Measurements from ENCODE around the gene LMO3. TPM values are rescaled to one million over a fixed set of nuclear protein-coding genes. Genes with fewer than 3 reads are reported as not detected.

The LMO3 gene
- total and polyA plus RNA-seq, 2 of the 4 experiments (the other 2 are of a cell fraction): 0.54 to 0.84 TPM

DNA sequence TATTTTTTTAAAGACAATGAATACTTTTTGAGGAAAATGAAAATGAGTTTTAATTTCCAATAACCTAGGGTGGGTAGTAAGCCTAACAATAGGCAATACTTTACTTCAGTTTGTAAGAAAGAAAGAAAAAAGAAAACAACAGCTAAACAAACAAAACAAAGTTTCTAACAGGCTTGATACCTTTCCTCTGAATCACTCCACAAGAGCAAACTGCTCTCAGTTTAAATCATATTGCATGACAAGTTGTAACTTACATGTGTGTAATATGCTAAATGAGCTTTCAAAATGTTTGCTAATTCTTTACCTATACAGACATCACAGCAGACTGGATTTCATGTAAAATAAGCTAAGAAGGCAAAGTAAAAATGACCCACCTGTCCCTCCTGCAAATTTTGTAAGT is 6.7 kb upstream of the LMO3 start:
- no peak overlapping the region for H2AK5ac ChIP-seq (ENCODE audit: low read depth, low read length)
- TF ChIP-seq FOS (IDR thresholded peaks at IDR 0.05; ENCODE audit: low read depth, low read length) (no peak), MAFK (IDR thresholded peaks at IDR 0.05; ENCODE audit: low read depth, low read length) (no peak), CEBPB (IDR thresholded peaks at IDR 0.05; ENCODE audit: low read depth, low read length) (no peak), SMC3 (IDR thresholded peaks at IDR 0.05; ENCODE audit: low read depth, low read length) (no peak), MAZ (IDR thresholded peaks at IDR 0.05; ENCODE audit: borderline replicate concordance, low read depth, low read length) (no peak), RFX5 (IDR thresholded peaks at IDR 0.05; ENCODE audit: low read depth, low read length) (no peak), MXI1 (IDR thresholded peaks at IDR 0.05; ENCODE audit: borderline replicate concordance, low read depth, low read length) (no peak), RCOR1 (IDR thresholded peaks at IDR 0.05; ENCODE audit: insufficient replicate concordance, low read length) (no peak), NFE2L2 (IDR thresholded peaks at IDR 0.05; ENCODE audit: low read depth, low read length) (no peak), POLR2A (IDR thresholded peaks at IDR 0.05; ENCODE audit: low read depth, low read length) (no peak), BHLHE40 (IDR thresholded peaks at IDR 0.05; ENCODE audit: low read depth, low read length) (no peak), RAD21 (IDR thresholded peaks at IDR 0.05; ENCODE audit: low read length) (no peak), CHD1 (IDR thresholded peaks at IDR 0.05; ENCODE audit: low read depth, low read length) (no peak)
- TF ChIP-seq, protein P1, sequence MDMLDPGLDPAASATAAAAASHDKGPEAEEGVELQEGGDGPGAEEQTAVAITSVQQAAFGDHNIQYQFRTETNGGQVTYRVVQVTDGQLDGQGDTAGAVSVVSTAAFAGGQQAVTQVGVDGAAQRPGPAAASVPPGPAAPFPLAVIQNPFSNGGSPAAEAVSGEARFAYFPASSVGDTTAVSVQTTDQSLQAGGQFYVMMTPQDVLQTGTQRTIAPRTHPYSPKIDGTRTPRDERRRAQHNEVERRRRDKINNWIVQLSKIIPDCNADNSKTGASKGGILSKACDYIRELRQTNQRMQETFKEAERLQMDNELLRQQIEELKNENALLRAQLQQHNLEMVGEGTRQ (IDR thresholded peaks at IDR 0.05; ENCODE audit: low read depth, low read length): no peak
- TF ChIP-seq, protein P2, sequence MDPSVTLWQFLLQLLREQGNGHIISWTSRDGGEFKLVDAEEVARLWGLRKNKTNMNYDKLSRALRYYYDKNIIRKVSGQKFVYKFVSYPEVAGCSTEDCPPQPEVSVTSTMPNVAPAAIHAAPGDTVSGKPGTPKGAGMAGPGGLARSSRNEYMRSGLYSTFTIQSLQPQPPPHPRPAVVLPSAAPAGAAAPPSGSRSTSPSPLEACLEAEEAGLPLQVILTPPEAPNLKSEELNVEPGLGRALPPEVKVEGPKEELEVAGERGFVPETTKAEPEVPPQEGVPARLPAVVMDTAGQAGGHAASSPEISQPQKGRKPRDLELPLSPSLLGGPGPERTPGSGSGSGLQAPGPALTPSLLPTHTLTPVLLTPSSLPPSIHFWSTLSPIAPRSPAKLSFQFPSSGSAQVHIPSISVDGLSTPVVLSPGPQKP (IDR thresholded peaks at IDR 0.05; ENCODE audit: borderline replicate concordance, low read depth, low read length): no peak
- TF ChIP-seq, protein P3, sequence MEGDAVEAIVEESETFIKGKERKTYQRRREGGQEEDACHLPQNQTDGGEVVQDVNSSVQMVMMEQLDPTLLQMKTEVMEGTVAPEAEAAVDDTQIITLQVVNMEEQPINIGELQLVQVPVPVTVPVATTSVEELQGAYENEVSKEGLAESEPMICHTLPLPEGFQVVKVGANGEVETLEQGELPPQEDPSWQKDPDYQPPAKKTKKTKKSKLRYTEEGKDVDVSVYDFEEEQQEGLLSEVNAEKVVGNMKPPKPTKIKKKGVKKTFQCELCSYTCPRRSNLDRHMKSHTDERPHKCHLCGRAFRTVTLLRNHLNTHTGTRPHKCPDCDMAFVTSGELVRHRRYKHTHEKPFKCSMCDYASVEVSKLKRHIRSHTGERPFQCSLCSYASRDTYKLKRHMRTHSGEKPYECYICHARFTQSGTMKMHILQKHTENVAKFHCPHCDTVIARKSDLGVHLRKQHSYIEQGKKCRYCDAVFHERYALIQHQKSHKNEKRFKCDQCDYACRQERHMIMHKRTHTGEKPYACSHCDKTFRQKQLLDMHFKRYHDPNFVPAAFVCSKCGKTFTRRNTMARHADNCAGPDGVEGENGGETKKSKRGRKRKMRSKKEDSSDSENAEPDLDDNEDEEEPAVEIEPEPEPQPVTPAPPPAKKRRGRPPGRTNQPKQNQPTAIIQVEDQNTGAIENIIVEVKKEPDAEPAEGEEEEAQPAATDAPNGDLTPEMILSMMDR (conservative IDR thresholded peaks at IDR 0.05; ENCODE audit: low read depth, low read length): no peak
- no peaks in the 10 kb centered on the region for H3K9me1 ChIP-seq (ENCODE audit: insufficient read depth, low read length)
- no peak overlapping the region for H2BK15ac ChIP-seq (ENCODE audit: low read depth, low read length)
- no peak overlapping the region for H3K9ac ChIP-seq (ENCODE audit: low read depth, low read length)
- H4K8ac ChIP-seq (ENCODE audit: low read depth in 2 of 2, low read length in 2 of 2): no peak overlapping the region
- in situ Hi-C loops (cut with MboI; ENCODE audit: low sequenced_read_pairs) (no loop called here), dilution Hi-C loops (cut with HindIII; ENCODE audit: low sequenced_read_pairs, unreplicated experiment) (no loop called here), intact Hi-C loops (cut with micrococcal nuclease) (no loop called here)
- no peak overlapping the region for H4K91ac ChIP-seq (ENCODE audit: insufficient read depth, low read depth, low read length)
- no peak overlapping the region for H3K27ac ChIP-seq (ENCODE audit: insufficient read depth, low read length)
- no peak overlapping the region for H3K14ac ChIP-seq (replicated peaks; ENCODE audit: low read depth, low read length)
- no peak overlapping the region for H2BK120ac ChIP-seq (ENCODE audit: low read depth, low read length)
- ATAC-seq (ENCODE audit: low read depth) (no peak), DNase-seq (peak; percentile 20)
- ChIA-PET CTCF (no interaction called here), POLR2A (ENCODE audit: unreplicated experiment) (no interaction called here)
- no peak overlapping the region for H2BK5ac ChIP-seq (ENCODE audit: low read depth, low read length, poor library complexity, severe bottlenecking)
- H3K4me2 ChIP-seq (ENCODE audit: low read depth, low read length): peak overlapping the region; percentile 27; the same call in 1 of the 2 replicates
- H2AFZ ChIP-seq (replicated peaks; ENCODE audit: low read length, poor library complexity): no peak overlapping the region
- no TSS peak for BruUV-seq (replicated peaks)
- H2AK9ac ChIP-seq (replicated peaks; ENCODE audit: low read depth, low read length, poor library complexity): no peak overlapping the region
- no peak overlapping the region for H3K4me3 ChIP-seq (ENCODE audit: insufficient read depth, low read depth, low read length)
- peaks cover 14% of the 10 kb centered on the region for H3K27me3 ChIP-seq (ENCODE audit: control insufficient read depth, insufficient read depth, low read length)
- no peak overlapping the region for H3K18ac ChIP-seq (ENCODE audit: low read depth, low read length)
- no peaks in the 10 kb centered on the region for H3K79me1 ChIP-seq (ENCODE audit: low read depth in 1 of 2, low read length in 2 of 2)
- H3K23ac ChIP-seq (ENCODE audit: low read depth, low read length): no peak overlapping the region
- no peaks in the 10 kb centered on the region for H4K20me1 ChIP-seq (ENCODE audit: insufficient read depth, low read length)
- no peak overlapping the region for H3K4ac ChIP-seq (ENCODE audit: low read depth, low read length)
- no peak overlapping the region for H2BK20ac ChIP-seq (ENCODE audit: low read depth, low read length)
- H3K56ac ChIP-seq (ENCODE audit: extremely low read depth, insufficient read depth, low read length): no peak overlapping the region
- H3K9me3 ChIP-seq (ENCODE audit: control insufficient read depth, insufficient read depth, low read length): no peaks in the 10 kb centered on the region
- H3K36me3 ChIP-seq (ENCODE audit: control insufficient read depth, insufficient read depth, low read length): no peaks in the 10 kb centered on the region
- no peaks in the 10 kb centered on the region for H3K4me1 ChIP-seq (ENCODE audit: control insufficient read depth, insufficient read depth, low read length)
- H4K5ac ChIP-seq (ENCODE audit: low read depth, low read length): no peak overlapping the region
